Choroid plexus epithelial cell (primary cell): Measurements from ENCODE around the gene STX1A.
"Not testable (repeated sequence)": the region's sequence is repeated elsewhere in the genome, so short reads cannot be mapped to it uniquely, and the experiment has no call there.

Source experiments
- DNase-seq: peaks from one replicate; pipeline ENCODE4 v3.0.0-alpha.2; 2010; ENCODE audit warnings: low read depth
- H3K4me3 ChIP-seq: 2 replicates; pipeline ENCODE4 v1.5.1; 2011; ENCODE audit warnings: low read depth, mild to moderate bottlenecking, control low read depth, low read length, moderate library complexity
- TF ChIP-seq, protein P1 (sequence below): conservative IDR thresholded peaks from 2 replicates; pipeline ENCODE4 v1.5.1; 2011; ENCODE audit warnings: low read depth, mild to moderate bottlenecking, control low read depth, inconsistent platforms, low read length, moderate library complexity

STX1A gene

DNA sequence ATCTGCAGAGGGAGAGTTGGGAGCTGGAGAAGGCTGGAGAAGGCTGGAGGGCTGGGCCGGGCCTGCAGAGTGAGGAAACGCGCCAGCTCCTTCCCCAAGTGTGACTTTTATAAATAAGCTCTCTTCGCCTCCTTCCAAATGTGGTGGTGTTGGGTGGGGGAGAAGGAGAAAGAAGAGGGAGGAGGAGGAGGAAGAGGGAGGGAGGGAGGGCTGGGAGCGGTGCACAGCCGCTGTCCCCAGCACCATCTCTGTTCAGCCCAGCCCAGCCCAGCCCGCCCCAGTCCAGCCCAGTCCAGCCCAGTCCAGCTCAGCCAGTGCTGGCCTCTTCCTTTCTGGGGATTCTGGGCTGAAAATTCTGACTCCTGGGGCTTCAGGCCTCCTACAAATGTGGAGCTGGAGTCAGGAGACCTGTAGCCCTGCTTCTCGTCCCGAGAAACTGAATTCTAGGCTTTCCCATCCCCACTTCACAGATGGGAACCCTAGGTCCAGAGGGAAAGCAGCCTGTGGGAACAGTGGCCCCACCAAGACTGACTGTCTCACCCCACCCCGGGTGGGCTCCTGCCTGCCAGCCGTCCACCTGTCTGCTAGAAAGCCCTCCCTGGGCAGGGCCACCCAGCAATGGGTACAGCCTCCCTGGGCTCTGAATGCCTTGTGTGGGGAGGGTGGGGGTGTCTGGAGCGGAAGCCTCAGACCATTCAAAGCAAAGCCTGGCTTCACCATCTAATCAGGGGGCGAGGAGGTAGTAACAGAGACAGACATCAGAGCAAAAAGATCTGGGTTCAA, 2.3 kb downstream of the STX1A start:
- TF ChIP-seq, protein P1, sequence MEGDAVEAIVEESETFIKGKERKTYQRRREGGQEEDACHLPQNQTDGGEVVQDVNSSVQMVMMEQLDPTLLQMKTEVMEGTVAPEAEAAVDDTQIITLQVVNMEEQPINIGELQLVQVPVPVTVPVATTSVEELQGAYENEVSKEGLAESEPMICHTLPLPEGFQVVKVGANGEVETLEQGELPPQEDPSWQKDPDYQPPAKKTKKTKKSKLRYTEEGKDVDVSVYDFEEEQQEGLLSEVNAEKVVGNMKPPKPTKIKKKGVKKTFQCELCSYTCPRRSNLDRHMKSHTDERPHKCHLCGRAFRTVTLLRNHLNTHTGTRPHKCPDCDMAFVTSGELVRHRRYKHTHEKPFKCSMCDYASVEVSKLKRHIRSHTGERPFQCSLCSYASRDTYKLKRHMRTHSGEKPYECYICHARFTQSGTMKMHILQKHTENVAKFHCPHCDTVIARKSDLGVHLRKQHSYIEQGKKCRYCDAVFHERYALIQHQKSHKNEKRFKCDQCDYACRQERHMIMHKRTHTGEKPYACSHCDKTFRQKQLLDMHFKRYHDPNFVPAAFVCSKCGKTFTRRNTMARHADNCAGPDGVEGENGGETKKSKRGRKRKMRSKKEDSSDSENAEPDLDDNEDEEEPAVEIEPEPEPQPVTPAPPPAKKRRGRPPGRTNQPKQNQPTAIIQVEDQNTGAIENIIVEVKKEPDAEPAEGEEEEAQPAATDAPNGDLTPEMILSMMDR = no peak
- peak overlapping the region; percentile 80 for H3K4me3 ChIP-seq
- peak; percentile 54 for DNase-seq

DNA sequence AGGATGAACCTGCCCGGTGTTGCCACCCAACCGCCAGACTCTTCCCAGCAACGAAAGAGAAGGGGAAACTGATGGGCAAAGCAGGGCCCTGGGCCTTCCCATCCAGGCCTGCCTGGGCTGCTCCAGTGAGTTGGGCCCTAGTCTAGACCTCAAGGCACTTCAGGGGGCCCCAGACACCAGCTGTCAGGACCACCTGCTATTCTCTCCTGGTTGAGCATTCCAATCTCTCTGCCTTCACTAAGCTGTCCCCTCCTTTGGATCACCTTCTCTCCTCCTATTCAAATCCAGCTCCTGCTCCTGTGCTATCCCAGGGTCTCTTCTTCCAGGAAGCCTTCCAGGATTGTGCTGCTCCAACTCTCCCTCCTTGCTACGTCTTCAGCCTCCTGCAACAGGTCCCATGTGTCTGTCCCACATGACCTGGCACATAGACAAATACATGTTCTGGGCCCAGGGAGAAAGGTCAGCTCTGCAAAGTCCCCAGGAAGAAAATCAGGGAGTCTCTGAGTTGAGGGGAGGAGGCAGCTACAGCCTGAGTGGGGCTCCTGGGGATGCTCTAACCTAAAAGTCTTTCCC, 3.1 kb downstream of the STX1A start:
- TF ChIP-seq, protein P1 = no peak
- DNase-seq = peak; percentile 36
- H3K4me3 ChIP-seq = no peak overlapping the region

DNA sequence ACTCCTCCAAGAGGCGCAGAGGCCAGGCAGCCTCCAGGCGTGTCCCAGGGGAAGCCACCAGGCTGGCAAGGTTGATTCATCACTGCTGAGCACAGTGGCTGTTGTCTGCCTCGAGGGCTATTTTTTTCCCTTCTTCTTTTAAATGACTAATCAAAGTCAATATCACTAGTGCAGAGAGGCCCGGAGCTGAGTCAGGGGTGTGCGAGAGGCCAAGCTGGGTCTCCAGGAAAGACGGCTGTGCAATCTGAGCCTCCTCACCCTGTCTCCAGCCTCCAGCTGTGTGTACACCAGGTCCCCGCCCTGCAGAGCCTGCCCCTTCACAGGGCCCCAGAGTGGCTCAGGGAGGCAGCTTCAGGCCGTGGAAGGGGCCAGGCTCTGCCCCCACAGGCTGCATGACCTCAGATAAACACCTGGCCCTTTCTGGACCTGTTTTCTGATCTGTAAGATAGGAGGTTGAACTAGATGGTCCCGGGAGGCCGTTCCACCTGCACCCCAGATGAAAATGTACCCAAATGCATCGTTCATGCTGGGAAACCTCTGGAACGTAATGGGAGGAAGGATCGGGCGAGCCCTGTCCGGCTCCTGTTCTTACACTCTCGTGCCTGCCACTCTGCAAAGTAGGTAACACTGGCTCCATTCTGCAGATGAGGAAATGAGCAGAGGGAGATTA, 3.7 kb downstream of the STX1A start:
- TF ChIP-seq, protein P1 = no peak
- H3K4me3 ChIP-seq = no peak overlapping the region
- DNase-seq = peak; percentile 89

DNA sequence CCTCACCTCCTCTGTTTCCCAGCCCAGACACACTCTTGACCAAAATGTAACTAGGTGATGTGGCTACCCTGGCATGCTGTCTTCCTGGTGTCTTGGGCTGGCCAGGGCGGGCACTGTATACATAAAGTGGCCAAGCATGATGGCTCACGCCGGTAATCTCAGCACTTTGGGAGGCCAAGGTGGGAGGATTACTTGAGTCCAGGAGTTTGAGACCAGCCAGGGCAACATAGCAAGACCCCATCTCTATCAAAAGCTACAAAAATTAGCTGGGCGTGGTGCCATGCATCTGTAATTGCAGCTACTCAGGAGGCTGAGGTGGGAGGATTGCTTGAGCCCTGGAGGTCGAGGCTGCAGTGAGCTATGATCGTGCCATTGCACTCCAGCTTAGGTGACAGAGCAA, 6.2 kb downstream of the STX1A start:
- H3K4me3 ChIP-seq, DNase-seq: not testable (repeated sequence)

DNA sequence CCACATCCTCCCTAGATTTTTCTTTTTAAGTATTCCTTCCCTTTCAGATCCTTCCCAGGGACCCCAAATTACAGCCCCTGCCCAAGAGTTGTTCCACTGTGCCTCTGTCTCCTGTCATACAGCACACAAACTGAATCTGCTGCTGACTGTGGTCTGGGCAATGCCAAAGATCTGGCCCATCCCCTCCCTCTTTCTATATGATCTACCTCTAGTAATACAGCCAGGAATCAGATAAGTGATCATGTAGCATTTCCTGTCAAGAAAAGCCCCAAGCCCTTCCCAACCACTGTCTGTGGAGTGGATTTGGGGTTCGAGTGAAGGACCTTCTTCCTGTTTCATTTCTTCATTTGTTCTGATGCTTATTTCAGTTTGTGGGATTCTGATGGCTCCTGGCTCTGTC, 6.7 kb downstream of the STX1A start:
- no peak for DNase-seq
- TF ChIP-seq, protein P1 = no peak
- H3K4me3 ChIP-seq = no peak overlapping the region

DNA sequence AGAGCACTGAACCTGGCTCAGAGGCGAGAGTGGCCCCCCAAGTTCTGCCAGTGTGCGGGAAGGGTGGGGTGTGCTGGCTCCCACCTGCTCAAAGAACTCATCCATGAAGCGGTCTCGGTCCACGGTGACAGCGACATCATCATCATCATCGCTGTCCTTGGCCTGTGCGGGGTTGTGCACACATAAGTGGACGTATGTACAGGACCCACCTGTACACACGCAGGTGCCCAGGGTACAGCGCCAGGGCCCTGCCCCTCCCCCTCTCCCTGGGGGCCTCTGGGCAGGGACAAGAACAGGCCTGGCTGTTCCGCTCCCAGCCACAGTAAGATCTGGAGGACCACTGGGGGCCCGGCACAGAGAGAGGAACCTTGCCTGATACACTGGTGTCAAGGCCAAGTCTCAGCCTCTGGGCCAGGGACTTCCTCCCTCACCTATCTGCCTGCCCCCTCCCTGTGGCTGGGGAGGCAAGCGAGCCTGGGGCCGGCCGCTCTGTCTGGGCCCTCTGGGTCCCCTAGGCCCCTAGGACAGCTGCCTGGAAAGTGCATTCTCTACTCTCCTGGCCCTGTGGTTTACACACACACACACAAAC, 10.4 kb downstream of the STX1A start:
- no peak for DNase-seq
- TF ChIP-seq, protein P1 = no peak
- H3K4me3 ChIP-seq = no peak overlapping the region

DNA sequence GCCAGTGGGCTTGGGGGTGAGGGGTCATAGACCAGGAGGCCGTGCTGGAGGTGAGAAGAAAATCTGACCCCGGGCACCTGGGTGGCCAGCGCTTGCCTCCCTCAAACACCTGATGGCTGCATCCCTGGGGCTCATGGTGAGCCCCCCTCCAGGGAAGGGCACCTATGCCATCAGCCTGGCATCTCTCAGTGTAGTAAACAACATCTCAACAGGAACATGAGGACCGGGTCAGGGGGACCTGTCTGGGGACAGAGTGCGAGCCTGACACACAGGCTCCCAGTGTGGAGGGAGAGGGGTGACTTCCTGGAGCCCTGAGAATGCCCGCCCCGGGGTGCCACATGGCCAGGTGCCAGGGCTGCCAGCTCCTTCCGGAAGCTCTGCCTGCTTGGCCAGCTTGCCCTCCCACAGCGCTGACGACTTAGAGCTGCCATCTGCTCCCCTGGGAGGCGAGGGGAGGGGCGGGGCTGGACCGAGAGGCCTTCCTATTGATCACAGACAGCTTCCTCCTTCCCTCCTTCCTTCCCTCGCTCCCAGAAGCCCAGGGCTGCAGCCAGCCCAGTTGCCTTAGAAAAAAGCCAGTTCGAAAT, 12.3 kb downstream of the STX1A start:
- TF ChIP-seq, protein P1 = no peak
- no peak overlapping the region for H3K4me3 ChIP-seq
- no peak for DNase-seq
